ENCODE data around the gene CDCP2.

Gene CDCP2

GRCh38 chr1:54112705-54113368 lies 40.0 kb downstream of the CDCP2 start:
- Mint-ChIP-seq H3K27me3 (ENCODE audit: low read depth) (peaks cover 3% of the 10 kb centered on the region), H3K9me3 (no peaks in the 10 kb centered on the region), H3K27ac (peak overlapping the region; percentile 72 to 82 (median 73)), H3K36me3 (ENCODE audit: low read depth) (no peaks in the 10 kb centered on the region), H3K4me1 (peaks cover 16% of the 10 kb centered on the region), H3K4me3 (no peak overlapping the region)
- no peak for TF ChIP-seq CTCF (IDR thresholded peaks at IDR 0.05; ENCODE audit: unreplicated experiment in 3 of 3)

GRCh38 chr1:54112027-54112426 lies 40.8 kb downstream of the CDCP2 start:
- Mint-ChIP-seq H3K36me3 (ENCODE audit: low read depth) (no peaks in the 10 kb centered on the region), H3K4me3 (no peak overlapping the region), H3K27ac (peak overlapping the region in 2 of 3 experiments; percentile 72 to 73), H3K27me3 (ENCODE audit: low read depth) (peaks cover 3% of the 10 kb centered on the region), H3K9me3 (no peaks in the 10 kb centered on the region), H3K4me1 (peaks cover 16% of the 10 kb centered on the region)
- TF ChIP-seq CTCF (IDR thresholded peaks at IDR 0.05; ENCODE audit: unreplicated experiment in 3 of 3): no peak

DNA sequence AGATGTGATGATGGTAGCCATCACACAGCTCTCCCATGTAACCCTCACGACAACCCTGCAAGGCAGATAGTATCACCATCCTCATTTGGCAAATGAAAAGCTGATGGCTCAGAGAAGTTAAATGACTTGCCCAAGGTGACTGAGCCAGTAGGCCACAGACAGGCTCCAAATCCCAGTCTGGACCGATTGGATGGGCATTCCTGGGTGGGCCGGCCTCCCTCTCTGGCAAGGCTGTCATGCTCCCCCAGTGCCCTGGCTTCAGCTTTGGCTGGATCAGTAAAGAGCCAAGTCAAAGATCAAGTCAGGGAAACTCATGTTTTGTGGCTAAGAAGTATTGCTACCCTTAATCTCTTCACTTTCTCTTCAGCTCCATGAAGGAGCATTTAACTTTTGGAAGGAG lies 41.2 kb downstream of the CDCP2 start:
- H3K4me1 Mint-ChIP-seq: peaks cover 16% of the 10 kb centered on the region
- peaks cover 3% of the 10 kb centered on the region for H3K27me3 Mint-ChIP-seq (ENCODE audit: low read depth)
- no peak overlapping the region for H3K27ac Mint-ChIP-seq
- H3K9me3 Mint-ChIP-seq: no peaks in the 10 kb centered on the region
- no peak overlapping the region for H3K4me3 Mint-ChIP-seq
- no peak for TF ChIP-seq CTCF (IDR thresholded peaks at IDR 0.05; ENCODE audit: unreplicated experiment in 3 of 3)
- H3K36me3 Mint-ChIP-seq (ENCODE audit: low read depth): no peaks in the 10 kb centered on the region

DNA sequence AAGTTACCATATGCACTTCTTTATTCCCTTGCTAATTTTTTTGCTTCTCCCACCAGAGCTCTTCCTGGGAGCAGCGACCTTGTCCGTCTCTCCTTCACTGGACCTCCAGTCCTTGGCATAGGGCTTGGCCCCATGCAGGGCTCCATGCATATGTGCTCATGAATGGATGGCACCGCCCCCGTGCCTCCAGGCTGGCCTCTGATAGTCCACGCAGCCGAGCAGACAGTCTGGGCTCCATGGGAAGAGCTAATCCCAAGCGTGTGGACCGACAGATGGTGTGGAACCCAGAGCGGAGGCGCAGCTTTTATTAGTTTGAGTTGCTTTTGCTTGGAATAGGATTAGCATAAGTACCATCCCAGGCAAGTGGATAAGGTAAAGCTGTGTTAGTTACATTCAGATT lies 41.8 kb downstream of the CDCP2 start:
- Mint-ChIP-seq H3K9me3 (no peaks in the 10 kb centered on the region), H3K27ac (peak overlapping the region in 1 of 3 experiments; percentile 9), H3K27me3 (ENCODE audit: low read depth) (peaks cover 3% of the 10 kb centered on the region), H3K4me1 (peaks cover 16% of the 10 kb centered on the region), H3K4me3 (no peak overlapping the region), H3K36me3 (ENCODE audit: low read depth) (no peaks in the 10 kb centered on the region)
- no peak for TF ChIP-seq CTCF (IDR thresholded peaks at IDR 0.05; ENCODE audit: unreplicated experiment in 3 of 3)

- peaks cover 3% of the 10 kb centered on the region for H3K27me3 Mint-ChIP-seq (ENCODE audit: low read depth)
- peak overlapping the region in 1 of 3 experiments; percentile 14 for H3K27ac Mint-ChIP-seq
- no peak for TF ChIP-seq CTCF (IDR thresholded peaks at IDR 0.05; ENCODE audit: unreplicated experiment in 3 of 3)
- no peaks in the 10 kb centered on the region for H3K9me3 Mint-ChIP-seq
- no peak overlapping the region for H3K4me3 Mint-ChIP-seq
- peaks cover 9% of the 10 kb centered on the region for H3K4me1 Mint-ChIP-seq
- no peaks in the 10 kb centered on the region for H3K36me3 Mint-ChIP-seq (ENCODE audit: low read depth)
Measured at GRCh38 chr1:54109129-54110090, 43.4 kb downstream of the CDCP2 start.
